Upper lobe of right lung (tissue), 1 donor: ENCODE results near the gene CAMK1D. TPM values are rescaled to one million over a fixed set of nuclear protein-coding genes. Genes with fewer than 3 reads are reported as not detected.

Source experiments
- ATAC-seq: fragments of 200-7000 bp; cut with Tn5 transposase; one replicate; pipeline ENCODE4 v1.9.1; 2020; ENCODE audit warnings: mild to moderate bottlenecking, moderate library complexity
- DNase-seq: peaks from one replicate; pipeline ENCODE4 v3.0.0-alpha.2; 2020
- H3K27ac ChIP-seq: fragments of 200-600 bp; one replicate; pipeline ENCODE4 v1.8.0; 2022
- H3K27me3 ChIP-seq: fragments of 200-600 bp; one replicate; pipeline ENCODE4 v1.8.0; 2022; ENCODE audit warnings: mild to moderate bottlenecking
- H3K36me3 ChIP-seq: fragments of 200-600 bp; one replicate; pipeline ENCODE4 v1.8.0; 2022
- H3K4me1 ChIP-seq: fragments of 200-600 bp; one replicate; pipeline ENCODE4 v1.8.0; 2022
- H3K4me3 ChIP-seq: fragments of 200-600 bp; one replicate; pipeline ENCODE4 v1.8.0; 2022; ENCODE audit warnings: mild to moderate bottlenecking
- H3K9me3 ChIP-seq: fragments of 200-600 bp; one replicate; pipeline ENCODE4 v1.8.0; 2022
- CTCF ChIP-seq: fragments of 200-600 bp; IDR thresholded peaks from one replicate; pipeline ENCODE4 v1.8.0; 2022; ENCODE audit warnings: antibody characterized with exemption
- intact Hi-C: fragments of 100-400 bp; cut with DNase I; formaldehyde crosslinking; loops from one replicate; pipeline ENCODE4 v1.11.0; 2022
- total RNA-seq: library from RNA; stranded (reverse); fragmentation: NEBNext Ultra II Directional; extraction: Animal tissue kit (Norgen Biotek cat#: 25700); gene quantifications from one replicate; pipeline ENCODE4 v1.2.1, GENCODE V29; 2021
- donor health status: DM: no; HTN: yes; CAD: no; lungs with severe emphysema.

The CAMK1D gene
- total RNA-seq, 1 donor from 2014 or later, result 17.1 TPM

DNA sequence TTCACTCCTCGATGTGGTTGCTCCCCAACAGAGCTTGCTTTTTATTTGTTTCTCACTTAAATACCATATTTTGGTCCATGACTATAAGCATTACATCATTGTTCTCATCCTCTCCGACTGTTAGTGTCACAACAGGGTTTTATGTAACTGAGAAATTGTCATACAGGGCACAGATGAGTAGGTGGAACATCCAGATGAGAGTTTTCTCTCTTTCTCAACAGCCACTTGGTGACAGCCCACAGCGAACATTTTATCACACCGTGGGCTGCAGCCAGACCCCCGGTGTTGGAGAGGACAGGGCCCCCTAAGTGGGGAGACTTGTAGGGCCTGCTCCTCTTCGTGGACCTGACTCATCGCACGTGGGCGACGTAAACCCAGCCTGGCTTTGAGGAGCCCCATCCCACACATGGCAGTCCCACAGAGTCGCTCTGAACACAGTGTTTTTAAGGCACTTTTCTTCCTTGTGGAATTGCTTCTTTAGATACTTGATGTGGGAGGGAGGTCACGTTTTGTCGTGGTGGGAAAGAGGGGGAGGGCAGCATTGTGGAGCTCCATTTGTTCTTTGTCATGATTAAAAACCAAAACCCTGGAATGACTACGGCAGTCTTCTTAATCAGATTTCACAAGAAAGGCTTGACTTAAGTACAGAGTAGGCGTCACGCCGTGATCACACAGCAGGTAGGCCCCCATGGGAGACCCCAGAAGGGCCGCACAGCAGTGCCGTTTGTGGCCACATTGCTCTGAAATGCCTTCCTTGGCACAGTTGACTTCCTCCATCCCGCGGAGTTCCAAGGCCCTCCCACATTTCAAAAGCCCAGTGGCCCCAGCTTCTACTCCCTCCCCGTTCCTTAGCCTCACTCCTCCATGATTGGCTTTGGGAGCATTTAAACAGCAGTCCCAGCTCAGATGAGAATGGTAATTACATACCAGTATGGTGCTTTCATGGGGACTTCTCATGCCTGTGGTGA is 431.6 kb downstream of the CAMK1D start:
- H3K4me3 ChIP-seq, result no peak overlapping the region
- H3K27me3 ChIP-seq, result no peaks in the 10 kb centered on the region
- no peak for TF ChIP-seq CTCF
- H3K9me3 ChIP-seq, result no peaks in the 10 kb centered on the region
- ATAC-seq, result no peak
- H3K27ac ChIP-seq, result no peak overlapping the region
- no peak for DNase-seq
- H3K36me3 ChIP-seq, result no peaks in the 10 kb centered on the region
- intact Hi-C loops, result no loop called here
- H3K4me1 ChIP-seq, result no peaks in the 10 kb centered on the region

DNA sequence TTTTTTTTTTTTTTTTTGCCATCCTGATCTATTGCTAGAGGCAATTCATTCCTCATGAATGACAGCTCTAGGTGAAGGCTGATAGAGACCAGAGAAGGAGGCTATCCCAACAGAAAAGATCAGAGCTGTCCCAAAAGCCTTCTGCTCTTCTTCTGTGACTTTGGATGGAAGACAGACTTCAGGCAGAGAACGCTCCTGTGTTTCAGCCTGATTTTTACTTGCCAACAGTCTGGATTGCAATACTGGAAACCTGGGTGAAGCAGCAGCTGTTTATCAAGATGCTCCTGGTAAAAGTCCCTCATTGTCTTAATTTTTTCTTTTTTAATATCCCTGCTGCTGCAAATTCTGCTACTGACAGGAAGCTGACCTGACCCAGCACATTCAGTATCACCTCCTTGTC is 432.6 kb downstream of the CAMK1D start:
- ATAC-seq (no peak), DNase-seq (no peak)
- no peak overlapping the region for H3K4me3 ChIP-seq
- H3K36me3 ChIP-seq, result no peaks in the 10 kb centered on the region
- no peak for TF ChIP-seq CTCF
- H3K4me1 ChIP-seq, result no peaks in the 10 kb centered on the region
- H3K27ac ChIP-seq, result no peak overlapping the region
- H3K9me3 ChIP-seq, result no peaks in the 10 kb centered on the region
- H3K27me3 ChIP-seq, result no peaks in the 10 kb centered on the region
- intact Hi-C loops, result no loop called here

GRCh38 chr10:12782537-12782936 is 433.2 kb downstream of the CAMK1D start:
- intact Hi-C loops, result no loop called here
- Histone ChIP-seq H3K4me3 (no peak overlapping the region), H3K9me3 (no peaks in the 10 kb centered on the region), H3K27ac (no peak overlapping the region), H3K4me1 (no peaks in the 10 kb centered on the region), H3K36me3 (no peaks in the 10 kb centered on the region), H3K27me3 (no peaks in the 10 kb centered on the region)
- TF ChIP-seq CTCF, result peak; percentile 79
- DNase-seq, result no peak
- ATAC-seq, result peak; percentile 75

- intact Hi-C loops, result no loop called here
- no peak for ATAC-seq
- DNase-seq, result no peak
Observed at GRCh38 chr10:12783293-12783692, 433.9 kb downstream of the CAMK1D start.

GRCh38 chr10:12784646-12785045 is 435.3 kb downstream of the CAMK1D start:
- H3K4me1 ChIP-seq, result no peaks in the 10 kb centered on the region
- intact Hi-C loops, result no loop called here
- H3K27me3 ChIP-seq, result no peaks in the 10 kb centered on the region
- H3K4me3 ChIP-seq, result no peak overlapping the region
- DNase-seq, result no peak
- ATAC-seq, result no peak
- H3K36me3 ChIP-seq, result no peaks in the 10 kb centered on the region
- no peak overlapping the region for H3K27ac ChIP-seq
- H3K9me3 ChIP-seq, result no peaks in the 10 kb centered on the region
- no peak for TF ChIP-seq CTCF

More at GRCh38 chr10:12783293-12783692, 433.9 kb downstream of the CAMK1D start:
- Histone ChIP-seq H3K9me3 (no peaks in the 10 kb centered on the region), H3K4me1 (no peaks in the 10 kb centered on the region), H3K27ac (no peak overlapping the region), H3K27me3 (no peaks in the 10 kb centered on the region), H3K36me3 (no peaks in the 10 kb centered on the region), H3K4me3 (no peak overlapping the region)
- no peak for TF ChIP-seq CTCF
